Mucosa of rectum (tissue), 2 donors: ENCODE results near the gene ASTN2.

Experiments used
- H3K27ac ChIP-seq, 2 donors: one replicate each; pipeline ENCODE4 v1.7.0; 2013; ENCODE audit warnings: inconsistent platforms in 2 of 2, low read depth in 2 of 2, low read length in 2 of 2
- H3K27me3 ChIP-seq, 2 donors: one replicate each; pipeline ENCODE4 v1.7.0; 2013; ENCODE audit warnings: low read length in 2 of 2; ENCODE audit not compliant: control insufficient read depth in 2 of 2, insufficient read depth in 2 of 2
- H3K36me3 ChIP-seq, 2 donors: one replicate each; pipeline ENCODE4 v1.7.0; 2013; ENCODE audit warnings: low read length in 2 of 2; ENCODE audit not compliant: control insufficient read depth in 2 of 2, insufficient read depth in 2 of 2
- H3K4me1 ChIP-seq, 2 donors: one replicate each; pipeline ENCODE4 v1.7.0; 2013; ENCODE audit warnings: low read length in 2 of 2, mild to moderate bottlenecking in 1 of 2; ENCODE audit not compliant: control insufficient read depth in 2 of 2, insufficient read depth in 2 of 2
- H3K4me3 ChIP-seq, 2 donors: one replicate each; pipeline ENCODE4 v1.7.0; 2013; ENCODE audit warnings: low read length in 2 of 2
- H3K9ac ChIP-seq, 2 donors: one replicate each; pipeline ENCODE4 v1.7.0; 2013; ENCODE audit warnings: low read length in 2 of 2, low read depth in 1 of 2, mild to moderate bottlenecking in 1 of 2
- H3K9me3 ChIP-seq, 2 donors: one replicate each; pipeline ENCODE4 v1.7.0; 2013; ENCODE audit warnings: low read length in 2 of 2; ENCODE audit not compliant: control insufficient read depth in 2 of 2
- donor health status: healthy.
- donor health status: Normal muscosa, but diverticular disease.

ASTN2 gene

GRCh38 chr9:116786737-116787136 is 628.1 kb downstream of the ASTN2 start:
- Histone ChIP-seq H3K27me3 (no peaks in the 10 kb centered on the region), H3K9ac (no peak overlapping the region), H3K36me3 (no peaks in the 10 kb centered on the region), H3K9me3 (no peaks in the 10 kb centered on the region), H3K4me1 (no peaks in the 10 kb centered on the region), H3K4me3 (no peak overlapping the region), H3K27ac (no peak overlapping the region)

- Histone ChIP-seq H3K4me1 (no peaks in the 10 kb centered on the region), H3K4me3 (no peak overlapping the region), H3K27me3 (no peaks in the 10 kb centered on the region), H3K9me3 (no peaks in the 10 kb centered on the region), H3K36me3 (no peaks in the 10 kb centered on the region), H3K27ac (no peak overlapping the region), H3K9ac (no peak overlapping the region)
These were observed 637.7 kb downstream of the ASTN2 start for GRCh38 chr9:116777116-116777515.

GRCh38 chr9:116774421-116775180 is 640.3 kb downstream of the ASTN2 start:
- Histone ChIP-seq H3K27me3 (no peaks in the 10 kb centered on the region), H3K36me3 (no peaks in the 10 kb centered on the region), H3K27ac (no peak overlapping the region), H3K4me1 (no peaks in the 10 kb centered on the region), H3K9me3 (no peaks in the 10 kb centered on the region), H3K4me3 (no peak overlapping the region), H3K9ac (no peak overlapping the region)

- Histone ChIP-seq H3K9me3 (no peaks in the 10 kb centered on the region), H3K36me3 (no peaks in the 10 kb centered on the region), H3K27me3 (no peaks in the 10 kb centered on the region), H3K9ac (no peak overlapping the region), H3K4me3 (no peak overlapping the region), H3K4me1 (no peaks in the 10 kb centered on the region), H3K27ac (no peak overlapping the region)
These were observed 647.6 kb downstream of the ASTN2 start for GRCh38 chr9:116767219-116767618.

- Histone ChIP-seq H3K36me3 (no peaks in the 10 kb centered on the region), H3K9ac (no peak overlapping the region), H3K4me3 (no peak overlapping the region), H3K9me3 (no peaks in the 10 kb centered on the region), H3K27me3 (no peaks in the 10 kb centered on the region), H3K27ac (no peak overlapping the region), H3K4me1 (no peaks in the 10 kb centered on the region)
These were observed 649.8 kb downstream of the ASTN2 start for GRCh38 chr9:116765011-116765410.

- Histone ChIP-seq H3K9me3 (no peaks in the 10 kb centered on the region), H3K27me3 (no peaks in the 10 kb centered on the region), H3K4me3 (no peak overlapping the region), H3K9ac (no peak overlapping the region), H3K36me3 (no peaks in the 10 kb centered on the region), H3K4me1 (no peaks in the 10 kb centered on the region), H3K27ac (no peak overlapping the region)
These were observed 651.1 kb downstream of the ASTN2 start for GRCh38 chr9:116763770-116764169.

- Histone ChIP-seq H3K36me3 (no peaks in the 10 kb centered on the region), H3K9ac (no peak overlapping the region), H3K27me3 (no peaks in the 10 kb centered on the region), H3K4me1 (no peaks in the 10 kb centered on the region), H3K9me3 (no peaks in the 10 kb centered on the region), H3K27ac (no peak overlapping the region), H3K4me3 (no peak overlapping the region)
These were observed 654.2 kb downstream of the ASTN2 start for GRCh38 chr9:116760636-116761035.

- no peaks in the 10 kb centered on the region for H3K4me1 ChIP-seq
- H3K36me3 ChIP-seq = no peaks in the 10 kb centered on the region
- H3K27me3 ChIP-seq = no peaks in the 10 kb centered on the region
- H3K4me3 ChIP-seq = no peak overlapping the region
- peaks cover 0 to 3% of the 10 kb centered on the region in 2 donors for H3K9me3 ChIP-seq
- no peak overlapping the region for H3K9ac ChIP-seq
- H3K27ac ChIP-seq = no peak overlapping the region
These were observed 657.8 kb downstream of the ASTN2 start for GRCh38 chr9:116757030-116757429.

- Histone ChIP-seq H3K9me3 (peaks cover 0 to 3% of the 10 kb centered on the region in 2 donors), H3K36me3 (no peaks in the 10 kb centered on the region), H3K9ac (no peak overlapping the region), H3K27me3 (no peaks in the 10 kb centered on the region), H3K27ac (no peak overlapping the region), H3K4me3 (no peak overlapping the region), H3K4me1 (no peaks in the 10 kb centered on the region)
These were observed 661.5 kb downstream of the ASTN2 start for GRCh38 chr9:116753389-116753788.

GRCh38 chr9:116750510-116750909 is 664.3 kb downstream of the ASTN2 start:
- Histone ChIP-seq H3K4me3 (no peak overlapping the region), H3K36me3 (no peaks in the 10 kb centered on the region), H3K9ac (no peak overlapping the region), H3K27me3 (no peaks in the 10 kb centered on the region), H3K27ac (no peak overlapping the region), H3K9me3 (peaks cover 0 to 3% of the 10 kb centered on the region in 2 donors), H3K4me1 (no peaks in the 10 kb centered on the region)
